ENCODE measurements around the gene B3GNT9. TPM values are rescaled to one million over a fixed set of nuclear protein-coding genes. Genes with fewer than 3 reads are reported as not detected.

B3GNT9 gene
- total and polyA plus RNA-seq, 2 experiments from 2014 or later, result 24.8 to 88.0 TPM

- peaks cover 13% of the 10 kb centered on the region; the same call in 1 of the 2 replicates for H3K79me2 ChIP-seq (ENCODE audit: insufficient read depth)
- DNase-seq, result no peak
- no peak overlapping the region for H3K9ac ChIP-seq
- H3K27me3 ChIP-seq (replicated peaks; ENCODE audit: insufficient read depth), result no peaks in the 10 kb centered on the region
- WGBS, 2 experiments (ENCODE audit: low coverage in 1 of 2, low lambda C conversion rate in 2 of 2, missing lambda C conversion rate in 2 of 2), result 52 to 56% methylated on average over 2 of the region's 2 CpGs
- no peak overlapping the region for H3K4me3 ChIP-seq
- in situ Hi-C loops (cut with MboI), result no loop called here
- no peak overlapping the region for H2AFZ ChIP-seq
- H4K20me1 ChIP-seq (ENCODE audit: insufficient read depth), result no peaks in the 10 kb centered on the region
- no peaks in the 10 kb centered on the region for H3K9me2 ChIP-seq (ENCODE audit: insufficient read depth)
- H3K27ac ChIP-seq, result no peak overlapping the region
- no peak for TF ChIP-seq EZH2 (IDR thresholded peaks at IDR 0.05; ENCODE audit: insufficient read depth, poor library complexity, severe bottlenecking)
- no peak for TF ChIP-seq EZH2phosphoT487 (IDR thresholded peaks at IDR 0.05; ENCODE audit: insufficient read depth, low read depth)
- no peaks in the 10 kb centered on the region for H3K9me3 ChIP-seq (ENCODE audit: low read depth)
- H3K36me3 ChIP-seq (ENCODE audit: low read depth), result peaks cover 6% of the 10 kb centered on the region; the same call in 1 of the 2 replicates
- no peaks in the 10 kb centered on the region for H3K4me1 ChIP-seq (ENCODE audit: insufficient read depth)
- H3K4me2 ChIP-seq (ENCODE audit: unreplicated experiment), result no peak overlapping the region
- H3F3A ChIP-seq (ENCODE audit: insufficient read depth), result peaks cover 30% of the 10 kb centered on the region
Observed at GRCh38 chr16:67145746-67146145, 5.1 kb downstream of the B3GNT9 start.

GRCh38 chr16:67144943-67145342 lies 5.9 kb downstream of the B3GNT9 start:
- Histone ChIP-seq H3K9ac (no peak overlapping the region), H3K4me2 (ENCODE audit: unreplicated experiment) (no peak overlapping the region), H3K27me3 (replicated peaks; ENCODE audit: insufficient read depth) (no peaks in the 10 kb centered on the region), H3K27ac (no peak overlapping the region), H3K4me3 (no peak overlapping the region), H4K20me1 (ENCODE audit: insufficient read depth) (no peaks in the 10 kb centered on the region), H3K79me2 (ENCODE audit: insufficient read depth) (peaks cover 10% of the 10 kb centered on the region; the same call in 1 of the 2 replicates), H3K36me3 (ENCODE audit: low read depth) (peaks cover 6% of the 10 kb centered on the region; the same call in 1 of the 2 replicates), H3K9me3 (ENCODE audit: low read depth) (no peaks in the 10 kb centered on the region), H3F3A (ENCODE audit: insufficient read depth) (peaks cover 30% of the 10 kb centered on the region), H3K9me2 (ENCODE audit: insufficient read depth) (no peaks in the 10 kb centered on the region), H3K4me1 (ENCODE audit: insufficient read depth) (no peaks in the 10 kb centered on the region), H2AFZ (no peak overlapping the region)
- in situ Hi-C loops (cut with MboI), result no loop called here
- 68 to 78% methylated on average over 2 of the region's 2 CpGs for WGBS, 2 experiments (ENCODE audit: low coverage in 1 of 2, low lambda C conversion rate in 2 of 2, missing lambda C conversion rate in 2 of 2)
- no peak for DNase-seq
- no peak for TF ChIP-seq EZH2phosphoT487 (IDR thresholded peaks at IDR 0.05; ENCODE audit: insufficient read depth, low read depth)
- no peak for TF ChIP-seq EZH2 (IDR thresholded peaks at IDR 0.05; ENCODE audit: insufficient read depth, poor library complexity, severe bottlenecking)

GRCh38 chr16:67142342-67142741 lies 8.5 kb downstream of the B3GNT9 start:
- Histone ChIP-seq H3K36me3 (ENCODE audit: low read depth) (peaks cover 15% of the 10 kb centered on the region; the same call in 1 of the 2 replicates), H3F3A (ENCODE audit: insufficient read depth) (peaks cover 8% of the 10 kb centered on the region; the same call in 1 of the 2 replicates), H3K9ac (no peak overlapping the region), H4K20me1 (ENCODE audit: insufficient read depth) (no peaks in the 10 kb centered on the region), H3K27me3 (replicated peaks; ENCODE audit: insufficient read depth) (no peaks in the 10 kb centered on the region), H3K4me3 (no peak overlapping the region), H2AFZ (no peak overlapping the region), H3K4me2 (ENCODE audit: unreplicated experiment) (no peak overlapping the region), H3K4me1 (ENCODE audit: insufficient read depth) (no peaks in the 10 kb centered on the region), H3K9me3 (ENCODE audit: low read depth) (no peaks in the 10 kb centered on the region), H3K27ac (no peak overlapping the region), H3K79me2 (ENCODE audit: insufficient read depth) (no peaks in the 10 kb centered on the region), H3K9me2 (ENCODE audit: insufficient read depth) (no peaks in the 10 kb centered on the region)
- in situ Hi-C loops (cut with MboI), result no loop called here
- DNase-seq, result no peak
- 92 to 95% methylated on average over 9 of the region's 9 CpGs for WGBS, 2 experiments (ENCODE audit: low coverage in 1 of 2, low lambda C conversion rate in 2 of 2, missing lambda C conversion rate in 2 of 2)
- no peak for TF ChIP-seq EZH2 (IDR thresholded peaks at IDR 0.05; ENCODE audit: insufficient read depth, poor library complexity, severe bottlenecking)
- no peak for TF ChIP-seq EZH2phosphoT487 (IDR thresholded peaks at IDR 0.05; ENCODE audit: insufficient read depth, low read depth)

GRCh38 chr16:67141391-67141790 lies 9.4 kb downstream of the B3GNT9 start:
- peaks cover 15% of the 10 kb centered on the region; the same call in 1 of the 2 replicates for H3K36me3 ChIP-seq (ENCODE audit: low read depth)
- in situ Hi-C loops (cut with MboI), result no loop called here
- WGBS, 2 experiments (ENCODE audit: low coverage in 1 of 2, low lambda C conversion rate in 2 of 2, missing lambda C conversion rate in 2 of 2), result 95 to 98% methylated on average over 12 to 13 of the region's 13 CpGs
- no peaks in the 10 kb centered on the region for H3K9me2 ChIP-seq (ENCODE audit: insufficient read depth)
- H2AFZ ChIP-seq, result no peak overlapping the region
- no peak overlapping the region for H3K9ac ChIP-seq
- peaks cover 6% of the 10 kb centered on the region; the same call in 1 of the 2 replicates for H3F3A ChIP-seq (ENCODE audit: insufficient read depth)
- H3K79me2 ChIP-seq (ENCODE audit: insufficient read depth), result no peaks in the 10 kb centered on the region
- H3K4me2 ChIP-seq (ENCODE audit: unreplicated experiment), result no peak overlapping the region
- no peak overlapping the region for H3K27ac ChIP-seq
- H3K4me3 ChIP-seq, result no peak overlapping the region
- TF ChIP-seq EZH2 (IDR thresholded peaks at IDR 0.05; ENCODE audit: insufficient read depth, poor library complexity, severe bottlenecking) (no peak), EZH2phosphoT487 (IDR thresholded peaks at IDR 0.05; ENCODE audit: insufficient read depth, low read depth) (no peak)
- no peaks in the 10 kb centered on the region for H3K9me3 ChIP-seq (ENCODE audit: low read depth)
- no peaks in the 10 kb centered on the region for H3K4me1 ChIP-seq (ENCODE audit: insufficient read depth)
- no peak for DNase-seq
- no peaks in the 10 kb centered on the region for H3K27me3 ChIP-seq (replicated peaks; ENCODE audit: insufficient read depth)
- no peaks in the 10 kb centered on the region for H4K20me1 ChIP-seq (ENCODE audit: insufficient read depth)
